Mesendoderm (in vitro differentiated cells): Measurements from ENCODE around the gene C1orf116.

Experiments
- DNase-seq: peaks from one replicate; pipeline ENCODE4 v3.0.0; 2013
- H2AK5ac ChIP-seq: 2 replicates; pipeline ENCODE4 v1.6.1; 2013; ENCODE audit warnings: low read length, inconsistent platforms
- H2BK120ac ChIP-seq: 2 replicates; pipeline ENCODE4 v1.6.1; 2013; ENCODE audit warnings: low read depth, mild to moderate bottlenecking, low read length, moderate library complexity, mixed read lengths
- H2BK15ac ChIP-seq: replicated peaks from 2 replicates; pipeline ENCODE4 v1.6.1; 2013; ENCODE audit warnings: low read depth, mild to moderate bottlenecking, moderate library complexity
- H2BK5ac ChIP-seq: 2 replicates; pipeline ENCODE4 v1.6.1; 2013; ENCODE audit warnings: low read length, inconsistent platforms
- H3K18ac ChIP-seq: 2 replicates; pipeline ENCODE4 v1.6.1; 2013; ENCODE audit warnings: mild to moderate bottlenecking, low read length, mixed read lengths
- H3K23ac ChIP-seq: one replicate; pipeline ENCODE4 v1.6.1; 2013; ENCODE audit warnings: low read length
- H3K27ac ChIP-seq: 2 replicates; pipeline ENCODE4 v1.5.1; 2013; ENCODE audit warnings: low read depth, mild to moderate bottlenecking, inconsistent platforms, low read length, moderate library complexity
- H3K27me3 ChIP-seq: 2 replicates; pipeline ENCODE4 v1.6.1; 2013; ENCODE audit warnings: low read length, control low read depth, mild to moderate bottlenecking, inconsistent platforms; ENCODE audit not compliant: insufficient read depth, poor library complexity
- H3K36me3 ChIP-seq: 2 replicates; pipeline ENCODE4 v1.6.1; 2013; ENCODE audit warnings: low read length, inconsistent platforms; ENCODE audit not compliant: control insufficient read depth, insufficient read depth
- H3K4ac ChIP-seq: one replicate; pipeline ENCODE4 v1.6.1; 2013; ENCODE audit warnings: low read depth, mild to moderate bottlenecking, low read length, moderate library complexity
- H3K4me1 ChIP-seq: 2 replicates; pipeline ENCODE4 v1.6.1; 2013; ENCODE audit warnings: low read depth, low read length, inconsistent platforms; ENCODE audit not compliant: control insufficient read depth
- H3K4me2 ChIP-seq: 2 replicates; pipeline ENCODE4 v1.6.1; 2013; ENCODE audit warnings: low read length
- H3K4me3 ChIP-seq: 2 replicates; pipeline ENCODE4 v1.5.1; 2013; ENCODE audit warnings: mild to moderate bottlenecking, low read length
- H3K56ac ChIP-seq: one replicate; pipeline ENCODE4 v1.6.1; 2013; ENCODE audit warnings: low read length
- H3K79me1 ChIP-seq: 2 replicates; pipeline ENCODE4 v1.6.1; 2013; ENCODE audit warnings: low read length, inconsistent platforms
- H3K79me2 ChIP-seq: 2 replicates; pipeline ENCODE4 v1.6.1; 2013; ENCODE audit warnings: mild to moderate bottlenecking, low read length; ENCODE audit not compliant: control insufficient read depth, insufficient read depth
- H3K9ac ChIP-seq: 2 replicates; pipeline ENCODE4 v1.6.1; 2013; ENCODE audit warnings: low read length, inconsistent platforms
- H4K5ac ChIP-seq: one replicate; pipeline ENCODE4 v1.6.1; 2013; ENCODE audit warnings: low read length
- H4K8ac ChIP-seq: one replicate; pipeline ENCODE4 v1.6.1; 2013; ENCODE audit warnings: low read depth, mild to moderate bottlenecking, control low read depth, low read length, moderate library complexity
- WGBS: extraction: QIAGEN DNeasy Blood & Tissue Kit; methylation state at CpG from one replicate; pipeline ENCODE4 v1.1.7; 2013; ENCODE audit warnings: low lambda C conversion rate, missing lambda C conversion rate; ENCODE audit not compliant: insufficient coverage; ENCODE audit errors: extremely low coverage; 5-methylcytosine and 5-hydroxymethylcytosine counted together

The C1orf116 gene

GRCh38 chr1:207003210-207003609 lies 29.3 kb downstream of the C1orf116 start:
- Histone ChIP-seq H3K9ac (no peak overlapping the region), H3K4me2 (no peak overlapping the region), H3K79me2 (no peaks in the 10 kb centered on the region), H4K8ac (no peak overlapping the region), H3K4me3 (no peak overlapping the region), H3K36me3 (no peaks in the 10 kb centered on the region), H2AK5ac (no peak overlapping the region), H3K4ac (no peak overlapping the region), H3K27me3 (no peaks in the 10 kb centered on the region), H4K5ac (no peak overlapping the region), H3K4me1 (no peaks in the 10 kb centered on the region), H3K18ac (no peak overlapping the region), H2BK5ac (no peak overlapping the region), H3K56ac (peak overlapping the region; percentile 6), H3K27ac (no peak overlapping the region), H2BK120ac (no peak overlapping the region), H3K79me1 (no peaks in the 10 kb centered on the region), H3K23ac (no peak overlapping the region), H2BK15ac (no peak overlapping the region)
- peak; percentile 48 for DNase-seq
- WGBS, result no CpG with 5 or more reads among the region's 4 CpGs

- Histone ChIP-seq H3K27me3 (no peaks in the 10 kb centered on the region), H3K79me2 (no peaks in the 10 kb centered on the region), H3K18ac (no peak overlapping the region), H4K5ac (no peak overlapping the region), H3K56ac (peak overlapping the region; percentile 6), H3K4me3 (no peak overlapping the region), H3K9ac (no peak overlapping the region), H2BK15ac (no peak overlapping the region), H2BK5ac (no peak overlapping the region), H2AK5ac (no peak overlapping the region), H3K4me1 (no peaks in the 10 kb centered on the region), H3K36me3 (no peaks in the 10 kb centered on the region), H4K8ac (no peak overlapping the region), H3K4ac (no peak overlapping the region), H3K4me2 (no peak overlapping the region), H3K79me1 (no peaks in the 10 kb centered on the region), H3K23ac (no peak overlapping the region), H3K27ac (no peak overlapping the region), H2BK120ac (no peak overlapping the region)
- no peak for DNase-seq
- no CpG with 5 or more reads among the region's 1 CpG for WGBS
These were observed 29.8 kb downstream of the C1orf116 start for GRCh38 chr1:207002724-207003146.

GRCh38 chr1:207001492-207002245 lies 30.9 kb downstream of the C1orf116 start:
- Histone ChIP-seq H3K9ac (no peak overlapping the region), H3K27me3 (no peaks in the 10 kb centered on the region), H3K4me1 (no peaks in the 10 kb centered on the region), H3K4me3 (no peak overlapping the region), H3K4ac (no peak overlapping the region), H3K23ac (no peak overlapping the region), H3K79me2 (no peaks in the 10 kb centered on the region), H4K8ac (no peak overlapping the region), H2AK5ac (no peak overlapping the region), H2BK5ac (no peak overlapping the region), H3K79me1 (no peaks in the 10 kb centered on the region), H2BK15ac (no peak overlapping the region), H3K18ac (no peak overlapping the region), H3K36me3 (no peaks in the 10 kb centered on the region), H3K27ac (no peak overlapping the region), H3K56ac (no peak overlapping the region), H2BK120ac (no peak overlapping the region), H3K4me2 (no peak overlapping the region), H4K5ac (no peak overlapping the region)
- no CpG with 5 or more reads among the region's 5 CpGs for WGBS
- no peak for DNase-seq

GRCh38 chr1:207000651-207001291 lies 31.8 kb downstream of the C1orf116 start:
- WGBS, result no CpG with 5 or more reads among the region's 5 CpGs
- H3K4ac ChIP-seq, result no peak overlapping the region
- H3K36me3 ChIP-seq, result no peaks in the 10 kb centered on the region
- H4K5ac ChIP-seq, result no peak overlapping the region
- H3K4me2 ChIP-seq, result no peak overlapping the region
- no peak overlapping the region for H3K18ac ChIP-seq
- H3K79me2 ChIP-seq, result no peaks in the 10 kb centered on the region
- no peak overlapping the region for H3K56ac ChIP-seq
- H3K23ac ChIP-seq, result no peak overlapping the region
- no peaks in the 10 kb centered on the region for H3K79me1 ChIP-seq
- DNase-seq, result no peak
- no peak overlapping the region for H2BK15ac ChIP-seq
- no peaks in the 10 kb centered on the region for H3K4me1 ChIP-seq
- H3K9ac ChIP-seq, result no peak overlapping the region
- no peaks in the 10 kb centered on the region for H3K27me3 ChIP-seq
- no peak overlapping the region for H2AK5ac ChIP-seq
- no peak overlapping the region for H2BK120ac ChIP-seq
- no peak overlapping the region for H3K4me3 ChIP-seq
- H4K8ac ChIP-seq, result no peak overlapping the region
- no peak overlapping the region for H3K27ac ChIP-seq
- no peak overlapping the region for H2BK5ac ChIP-seq

- no peak overlapping the region for H4K8ac ChIP-seq
These were observed 33.7 kb downstream of the C1orf116 start for GRCh38 chr1:206998816-206999215.

More at GRCh38 chr1:206998816-206999215, 33.7 kb downstream of the C1orf116 start:
- Histone ChIP-seq H3K27ac (no peak overlapping the region), H2BK120ac (no peak overlapping the region), H3K4me2 (no peak overlapping the region), H2AK5ac (no peak overlapping the region), H3K79me2 (no peaks in the 10 kb centered on the region), H3K4ac (no peak overlapping the region), H3K4me3 (no peak overlapping the region), H3K9ac (no peak overlapping the region), H2BK15ac (no peak overlapping the region), H3K27me3 (no peaks in the 10 kb centered on the region), H4K5ac (no peak overlapping the region), H3K56ac (no peak overlapping the region), H3K23ac (no peak overlapping the region), H3K79me1 (no peaks in the 10 kb centered on the region), H2BK5ac (no peak overlapping the region), H3K18ac (no peak overlapping the region), H3K4me1 (no peaks in the 10 kb centered on the region), H3K36me3 (no peaks in the 10 kb centered on the region)
- no peak for DNase-seq
- WGBS, result no CpG with 5 or more reads among the region's 2 CpGs
